Transverse colon (tissue), 4 donors: Measurements from ENCODE around the gene MVD. TPM values are rescaled to one million over a fixed set of nuclear protein-coding genes. Genes with fewer than 3 reads are reported as not detected.

Experiments
- DNase-seq: peaks from one replicate; pipeline ENCODE4 v3.0.0-alpha.2; 2019
- H3K27ac ChIP-seq, 4 donors: fragments of 200-600 bp; sonication (generic); 2 replicates each; pipeline ENCODE4 v1.5.1; 2016 to 2018; ENCODE audit warnings: inconsistent platforms in 4 of 4
- H3K27me3 ChIP-seq: fragments of 200-600 bp; sonication (generic); 2 replicates; pipeline ENCODE4 v1.5.1; 2017; ENCODE audit warnings: inconsistent platforms
- H3K36me3 ChIP-seq, 4 donors: fragments of 200-600 bp; sonication (generic); 2 replicates each; pipeline ENCODE4 v1.5.1; 2017 to 2019; ENCODE audit warnings: inconsistent platforms in 4 of 4
- H3K4me1 ChIP-seq, 4 donors: fragments of 200-600 bp; sonication (generic); 2 replicates each; pipeline ENCODE4 v1.5.1; 2017 to 2020; ENCODE audit warnings: inconsistent platforms in 4 of 4
- H3K4me3 ChIP-seq, 4 donors: fragments of 200-600 bp; sonication (generic); 1 replicate in 1 of 4; 2 replicates in 3 of 4; pipeline versions ENCODE4 v1.5.1 to v1.6.1; 2017 to 2019; ENCODE audit warnings: inconsistent platforms in 4 of 4
- H3K9me3 ChIP-seq, 2 donors: fragments of 200-600 bp; sonication (generic); 2 replicates each; pipeline ENCODE4 v1.5.1; 2017 to 2019; ENCODE audit warnings: inconsistent platforms in 2 of 2
- EP300 ChIP-seq: sonication (generic); formaldehyde crosslinking; IDR thresholded peaks from one replicate; pipeline ENCODE4 v1.6.1; 2017; ENCODE audit warnings: antibody characterized with exemption, low read depth
- POLR2A ChIP-seq: fragments of 450-650 bp; IDR thresholded peaks from one replicate; pipeline ENCODE4 v1.6.1; 2016; ENCODE audit warnings: antibody characterized with exemption, mild to moderate bottlenecking, moderate library complexity
- POLR2AphosphoS5 ChIP-seq, 3 donors: sonication (generic); formaldehyde crosslinking; IDR thresholded peaks; one replicate each; pipeline ENCODE4 v1.6.1; 2016; ENCODE audit warnings: antibody characterized with exemption in 3 of 3
- WGBS, 2 donors: methylation state at CpG; one replicate each; pipeline ENCODE4 v1.1.5; 2018; ENCODE audit warnings: low coverage in 1 of 2; 5-methylcytosine and 5-hydroxymethylcytosine counted together
- in situ Hi-C, 4 donors: fragments of 200-750 bp; cut with MboI; loops; one replicate each; pipeline versions ENCODE4 v1.15.0 to v1.15.1; 2017; ENCODE audit warnings: low sequenced_read_pairs in 3 of 4, low pct_ligation_motif_present in 1 of 4, low pct_unique_long_range_greater_than_20kb in 1 of 4
- intact Hi-C: fragments of 100-400 bp; cut with DNase I; formaldehyde crosslinking; loops from one replicate; pipeline ENCODE4 v1.15.1; 2023; ENCODE audit warnings: low total_unique reads
- total RNA-seq, 4 donors: library from RNA; depleted of rRNA; stranded (reverse); fragments of >200 nt; gene quantifications; one replicate each; pipeline ENCODE4 v1.1.0, GENCODE V29; 2016
- TF ChIP-seq, protein P1 (sequence below), 5 experiments: fragments of 200-600 bp in 3 of 5; fragments of 450-650 bp in 2 of 5; sonication (generic) in 3 of 5; IDR thresholded peaks; 1 replicate in 2 of 5; 2 replicates in 3 of 5; pipeline ENCODE4 v1.5.1; 2016 to 2017; ENCODE audit warnings: antibody characterized with exemption in 5 of 5, inconsistent platforms in 3 of 5, mild to moderate bottlenecking in 2 of 5, moderate library complexity in 1 of 5

The MVD gene
- total RNA-seq, 4 donors from 2014 or later, result 20.5 to 75.6 (median 47.3) TPM

DNA sequence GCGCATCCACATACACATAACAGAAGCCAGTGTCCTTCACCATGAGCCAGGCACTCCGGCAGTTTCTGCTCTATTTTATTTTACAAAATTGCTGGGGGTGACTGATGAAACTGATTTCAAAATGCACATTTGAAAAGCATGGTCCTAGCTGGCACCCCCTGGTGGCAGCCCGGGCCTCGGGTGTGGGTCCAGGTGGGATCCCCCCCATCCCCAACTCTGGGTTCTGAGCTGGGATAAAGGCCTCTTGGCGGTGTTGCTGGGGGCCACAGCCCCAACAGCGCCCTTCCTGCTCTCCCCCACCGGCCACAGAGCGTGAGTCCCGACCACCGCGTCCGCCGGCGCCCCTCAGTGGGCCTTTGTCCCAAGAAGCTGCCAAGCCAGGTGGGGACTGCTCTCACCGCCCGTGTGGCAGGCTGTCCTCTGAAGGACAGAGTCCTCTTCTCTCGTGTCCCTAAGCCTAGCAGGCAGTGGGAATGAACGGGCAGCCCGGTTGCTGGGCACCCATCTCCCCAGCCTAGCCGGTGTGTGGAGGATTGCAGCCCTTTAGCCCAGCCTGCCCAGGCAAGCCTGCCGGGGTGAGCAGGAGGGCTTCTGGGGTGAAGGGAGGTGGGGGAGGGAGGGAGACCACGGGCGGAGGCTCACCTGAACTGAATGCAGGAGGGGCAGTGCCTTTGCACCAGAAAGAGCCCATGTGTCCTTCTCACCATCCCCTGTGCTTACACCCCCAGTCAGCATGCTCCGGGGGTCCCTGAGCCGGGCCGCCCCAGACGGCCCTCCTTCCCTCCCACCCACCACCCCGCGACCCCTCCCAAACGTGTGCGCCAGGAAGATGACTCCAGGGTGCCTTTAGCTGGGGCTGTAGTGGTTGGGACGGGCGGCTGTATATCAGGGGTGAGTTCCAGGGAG lies 22.5 kb upstream of the MVD start:
- TF ChIP-seq, protein P1, sequence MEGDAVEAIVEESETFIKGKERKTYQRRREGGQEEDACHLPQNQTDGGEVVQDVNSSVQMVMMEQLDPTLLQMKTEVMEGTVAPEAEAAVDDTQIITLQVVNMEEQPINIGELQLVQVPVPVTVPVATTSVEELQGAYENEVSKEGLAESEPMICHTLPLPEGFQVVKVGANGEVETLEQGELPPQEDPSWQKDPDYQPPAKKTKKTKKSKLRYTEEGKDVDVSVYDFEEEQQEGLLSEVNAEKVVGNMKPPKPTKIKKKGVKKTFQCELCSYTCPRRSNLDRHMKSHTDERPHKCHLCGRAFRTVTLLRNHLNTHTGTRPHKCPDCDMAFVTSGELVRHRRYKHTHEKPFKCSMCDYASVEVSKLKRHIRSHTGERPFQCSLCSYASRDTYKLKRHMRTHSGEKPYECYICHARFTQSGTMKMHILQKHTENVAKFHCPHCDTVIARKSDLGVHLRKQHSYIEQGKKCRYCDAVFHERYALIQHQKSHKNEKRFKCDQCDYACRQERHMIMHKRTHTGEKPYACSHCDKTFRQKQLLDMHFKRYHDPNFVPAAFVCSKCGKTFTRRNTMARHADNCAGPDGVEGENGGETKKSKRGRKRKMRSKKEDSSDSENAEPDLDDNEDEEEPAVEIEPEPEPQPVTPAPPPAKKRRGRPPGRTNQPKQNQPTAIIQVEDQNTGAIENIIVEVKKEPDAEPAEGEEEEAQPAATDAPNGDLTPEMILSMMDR (IDR thresholded peaks at IDR 0.05), result peak in 4 of 5 experiments; percentile 33 to 51 (median 36)
- no peak for TF ChIP-seq POLR2A
- H3K27me3 ChIP-seq, result peaks cover 83% of the 10 kb centered on the region
- H3K4me1 ChIP-seq, result peaks cover 0 to 32% (median 21%) of the 10 kb centered on the region in 4 donors
- no peaks in the 10 kb centered on the region for H3K9me3 ChIP-seq
- no peaks in the 10 kb centered on the region for H3K36me3 ChIP-seq
- in situ Hi-C loops, result no loop called here
- peak overlapping the region in 3 of 4 donors; percentile 38 to 58 (median 49) for H3K4me3 ChIP-seq
- 0 to 6% methylated on average over 3 to 27 of the region's 33 CpGs for WGBS, 2 donors
- H3K27ac ChIP-seq, result peak overlapping the region; percentile 58 to 63 (median 60)
- DNase-seq, result peak; percentile 50
- intact Hi-C loops, result no loop called here

DNA sequence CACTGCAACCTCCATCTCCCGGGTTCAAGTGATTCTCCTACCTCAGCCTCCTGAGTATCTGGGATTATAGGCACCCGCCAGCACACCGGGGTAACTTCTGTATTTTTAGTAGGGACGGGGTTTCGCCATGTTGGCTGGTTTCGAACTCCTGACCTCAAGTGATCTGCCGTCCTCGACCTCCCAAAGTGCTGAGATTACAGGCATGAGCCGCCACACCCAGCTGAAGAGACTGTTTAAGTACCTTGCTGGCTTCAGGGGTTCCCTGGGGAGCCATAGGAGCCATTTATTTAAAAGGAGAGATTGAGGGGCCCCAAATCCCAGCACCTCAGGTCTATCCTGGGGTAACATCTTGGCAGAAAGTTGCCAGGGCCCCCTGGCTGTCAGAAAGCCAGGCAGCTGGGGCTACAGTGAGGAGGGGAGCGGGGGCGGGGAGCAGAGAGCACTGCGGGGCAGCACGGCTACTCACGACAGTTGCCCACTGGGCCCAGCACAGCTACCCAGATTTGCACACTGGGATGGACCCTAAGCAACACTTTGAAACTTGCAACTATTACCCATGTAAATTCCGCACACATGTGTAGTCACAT lies 21.8 kb upstream of the MVD start:
- Histone ChIP-seq H3K9me3 (no peaks in the 10 kb centered on the region), H3K36me3 (no peaks in the 10 kb centered on the region), H3K27ac (peak overlapping the region in 2 of 4 donors; percentile 61 to 63), H3K27me3 (peaks cover 82% of the 10 kb centered on the region), H3K4me3 (no peak overlapping the region), H3K4me1 (peaks cover 0 to 32% (median 21%) of the 10 kb centered on the region in 4 donors)
- in situ Hi-C loops (no loop called here), intact Hi-C loops (no loop called here)
- DNase-seq, result no peak
- WGBS, 2 donors, result 71% methylated on average over 15 of the region's 15 CpGs; no CpG with 5 or more reads in 1 of the 2 donors
- TF ChIP-seq, protein P1 (IDR thresholded peaks at IDR 0.05), result no peak
- no peak for TF ChIP-seq EP300
- no peak for TF ChIP-seq POLR2AphosphoS5 (IDR thresholded peaks at IDR 0.05)
- TF ChIP-seq POLR2A, result no peak

DNA sequence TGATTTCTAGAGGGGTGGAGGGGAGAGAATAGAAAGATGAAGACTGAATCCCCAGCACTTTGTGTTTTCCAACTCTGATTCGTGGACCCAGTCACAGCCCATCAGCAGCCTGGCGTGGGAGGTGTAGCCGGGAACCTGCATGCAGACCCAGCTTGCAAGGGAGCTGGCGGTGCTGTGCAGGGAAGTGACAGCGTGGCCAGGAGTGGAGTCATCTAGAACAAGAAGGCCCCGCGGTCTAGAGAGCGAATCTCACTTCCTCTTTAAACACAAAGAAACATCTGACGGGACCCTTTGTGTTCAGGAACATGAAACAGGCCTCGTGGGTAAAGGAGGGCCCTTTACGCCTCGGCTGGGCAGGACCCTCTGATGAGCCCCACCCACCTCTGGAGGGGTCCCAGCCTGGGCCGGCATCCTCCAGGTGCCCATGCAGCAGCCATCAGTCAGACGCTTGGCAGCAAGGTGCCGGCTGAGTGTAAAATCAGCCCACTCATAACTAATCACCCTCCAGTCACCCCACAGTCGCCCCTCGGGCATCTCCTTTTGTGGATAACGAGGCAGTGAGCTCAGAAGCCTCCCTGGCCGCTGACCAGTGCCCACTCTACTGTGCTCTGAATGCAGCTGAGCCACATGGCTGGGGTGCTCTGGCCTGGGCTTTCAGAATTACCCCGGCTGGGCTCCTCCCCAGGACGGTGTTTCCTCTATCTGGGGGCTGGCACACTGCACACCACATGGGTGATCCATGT lies 19.0 kb upstream of the MVD start:
- H3K4me1 ChIP-seq, result peaks cover 0 to 28% (median 13%) of the 10 kb centered on the region in 4 donors
- DNase-seq, result peak; percentile 82
- TF ChIP-seq, protein P1 (IDR thresholded peaks at IDR 0.05), result no peak
- TF ChIP-seq POLR2AphosphoS5 (IDR thresholded peaks at IDR 0.05), result peak in 1 of 3 donors; percentile 43
- TF ChIP-seq EP300, result no peak
- H3K36me3 ChIP-seq, result no peaks in the 10 kb centered on the region
- H3K27me3 ChIP-seq, result peaks cover 68% of the 10 kb centered on the region
- in situ Hi-C loops, result no loop called here
- H3K27ac ChIP-seq, result peak overlapping the region; percentile 65 to 76 (median 76)
- H3K4me3 ChIP-seq, result no peak overlapping the region
- no peaks in the 10 kb centered on the region for H3K9me3 ChIP-seq
- WGBS, 2 donors, result 47% methylated on average over 21 of the region's 21 CpGs; no CpG with 5 or more reads in 1 of the 2 donors
- intact Hi-C loops, result no loop called here
